Body of pancreas (tissue), 4 donors: ENCODE data around the gene ABHD16B. TPM values are rescaled to one million over a fixed set of nuclear protein-coding genes. Genes with fewer than 3 reads are reported as not detected.

Experiments
- ATAC-seq: fragments of 150-250 bp; one replicate; pipeline ENCODE4 v1.9.1; 2016
- DNase-seq, 4 donors: peaks; one replicate each; pipeline ENCODE4 v3.0.0-alpha.2; 2019
- H3K27ac ChIP-seq, 4 donors: fragments of 200-600 bp; sonication (generic); 1 replicate in 3 of 4; 2 replicates in 1 of 4; pipeline versions ENCODE4 v1.5.1 to v1.6.1; 2016 to 2019; ENCODE audit warnings: mild to moderate bottlenecking in 1 of 4, mixed read lengths in 1 of 4, moderate library complexity in 1 of 4
- H3K27me3 ChIP-seq, 2 donors: fragments of 200-600 bp; sonication (generic); one replicate each; pipeline ENCODE4 v1.6.0; 2016; ENCODE audit warnings: mild to moderate bottlenecking in 1 of 2
- H3K36me3 ChIP-seq, 2 donors: fragments of 200-600 bp; sonication (generic); replicated peaks in 1 of 2; 2 replicates each; pipeline ENCODE4 v1.5.1; 2016; ENCODE audit warnings: low read depth in 2 of 2; ENCODE audit not compliant: insufficient read depth in 1 of 2
- H3K4me1 ChIP-seq: fragments of 200-600 bp; sonication (generic); one replicate; pipeline ENCODE4 v1.6.0; 2016
- H3K4me3 ChIP-seq, 2 donors: fragments of 200-600 bp; sonication (generic); 1 replicate in 1 of 2; 2 replicates in 1 of 2; pipeline ENCODE4 v1.5.1; 2016 to 2019
- H3K9me3 ChIP-seq, 3 donors: fragments of 200-600 bp; sonication (generic); 1 replicate in 2 of 3; 2 replicates in 1 of 3; pipeline ENCODE4 v1.5.1; 2016
- CTCF ChIP-seq, 7 experiments: fragments of 450-650 bp in 4 of 7; fragments of 200-600 bp in 3 of 7; sonication (generic) in 3 of 7; IDR thresholded peaks; one replicate each; pipeline ENCODE4 v1.5.1; 2016 to 2019; ENCODE audit warnings: antibody characterized with exemption in 7 of 7
- POLR2A ChIP-seq, 3 donors: fragments of 450-650 bp; IDR thresholded peaks; one replicate each; pipeline ENCODE4 v1.6.1; 2016; ENCODE audit warnings: antibody characterized with exemption in 3 of 3, mild to moderate bottlenecking in 2 of 3
- WGBS, 2 donors: methylation state at CpG; one replicate each; pipeline ENCODE4 v1.1.5; 2017; 5-methylcytosine and 5-hydroxymethylcytosine counted together
- intact Hi-C: fragments of 100-400 bp; cut with DNase I; formaldehyde crosslinking; loops from one replicate; pipeline ENCODE4 v1.15.1; 2023
- total RNA-seq, 2 donors: library from RNA; depleted of rRNA; stranded (reverse); fragments of >200 nt; gene quantifications; one replicate each; pipeline ENCODE4 v1.1.0, GENCODE V29; 2016

ABHD16B gene
- total RNA-seq, 2 donors from 2014 or later, result not detected

- TF ChIP-seq CTCF (IDR thresholded peaks at IDR 0.05) (no peak), POLR2A (IDR thresholded peaks at IDR 0.05) (no peak)
- intact Hi-C loops, result no loop called here
- H3K4me3 ChIP-seq, result no peak overlapping the region
- no peaks in the 10 kb centered on the region for H3K27me3 ChIP-seq
- ATAC-seq (no peak), DNase-seq (no peak)
- no peaks in the 10 kb centered on the region for H3K36me3 ChIP-seq
- 75 to 86% methylated on average over 4 to 13 of the region's 13 CpGs for WGBS, 2 donors
- peaks cover 10% of the 10 kb centered on the region for H3K4me1 ChIP-seq
- H3K27ac ChIP-seq, result no peak overlapping the region
- H3K9me3 ChIP-seq, result no peaks in the 10 kb centered on the region
Observed at GRCh38 chr20:63826753-63827152, 34.5 kb upstream of the ABHD16B start.

DNA sequence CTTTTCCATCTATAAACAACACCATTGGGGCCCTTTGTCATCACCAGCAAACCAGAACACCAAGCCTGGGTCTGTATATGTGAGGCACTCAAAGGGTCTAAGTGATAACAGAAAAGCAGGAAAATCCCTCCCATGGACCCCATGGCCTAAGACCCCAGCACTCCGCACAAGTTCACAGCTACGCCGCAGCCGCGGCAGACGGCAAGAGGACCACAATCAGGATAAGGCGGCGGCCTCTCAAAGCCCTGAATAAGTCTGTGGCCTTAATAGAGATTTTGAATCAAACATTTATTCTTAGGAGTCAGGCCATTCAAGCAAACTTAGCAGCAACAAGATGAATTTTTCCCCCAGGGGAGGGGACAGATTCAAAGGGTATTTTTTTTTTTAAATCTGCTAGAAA lies 33.2 kb upstream of the ABHD16B start:
- Histone ChIP-seq H3K27me3 (no peaks in the 10 kb centered on the region), H3K27ac (no peak overlapping the region), H3K4me3 (no peak overlapping the region), H3K9me3 (no peaks in the 10 kb centered on the region), H3K4me1 (peaks cover 16% of the 10 kb centered on the region), H3K36me3 (no peaks in the 10 kb centered on the region)
- TF ChIP-seq POLR2A (IDR thresholded peaks at IDR 0.05) (no peak), CTCF (IDR thresholded peaks at IDR 0.05) (no peak)
- 91 to 96% methylated on average over 8 of the region's 8 CpGs for WGBS, 2 donors
- ATAC-seq, result no peak
- intact Hi-C loops, result no loop called here
- DNase-seq, result no peak

GRCh38 chr20:63828545-63828944 lies 32.8 kb upstream of the ABHD16B start:
- no peak for ATAC-seq
- no peak overlapping the region for H3K4me3 ChIP-seq
- no peaks in the 10 kb centered on the region for H3K27me3 ChIP-seq
- peaks cover 16% of the 10 kb centered on the region for H3K4me1 ChIP-seq
- no peaks in the 10 kb centered on the region for H3K36me3 ChIP-seq
- intact Hi-C loops, result no loop called here
- WGBS, 2 donors, result 71 to 76% methylated on average over 13 to 14 of the region's 14 CpGs
- DNase-seq, result no peak
- no peak overlapping the region for H3K27ac ChIP-seq
- no peak for TF ChIP-seq POLR2A (IDR thresholded peaks at IDR 0.05)
- no peak for TF ChIP-seq CTCF (IDR thresholded peaks at IDR 0.05)
- H3K9me3 ChIP-seq, result no peaks in the 10 kb centered on the region

GRCh38 chr20:63828951-63829350 lies 32.3 kb upstream of the ABHD16B start:
- H3K36me3 ChIP-seq, result no peaks in the 10 kb centered on the region
- H3K27me3 ChIP-seq, result no peaks in the 10 kb centered on the region
- ATAC-seq (no peak), DNase-seq (no peak)
- H3K4me3 ChIP-seq, result no peak overlapping the region
- H3K4me1 ChIP-seq, result peaks cover 18% of the 10 kb centered on the region
- intact Hi-C loops, result no loop called here
- no peak for TF ChIP-seq POLR2A (IDR thresholded peaks at IDR 0.05)
- no peak for TF ChIP-seq CTCF (IDR thresholded peaks at IDR 0.05)
- no peak overlapping the region for H3K27ac ChIP-seq
- no peaks in the 10 kb centered on the region for H3K9me3 ChIP-seq
- 79 to 86% methylated on average over 8 to 10 of the region's 10 CpGs for WGBS, 2 donors

GRCh38 chr20:63829603-63829944 lies 31.7 kb upstream of the ABHD16B start:
- Histone ChIP-seq H3K4me3 (peak overlapping the region in 1 of 2 donors; percentile 50), H3K36me3 (no peaks in the 10 kb centered on the region), H3K4me1 (peaks cover 25% of the 10 kb centered on the region), H3K27ac (peak overlapping the region in 2 of 4 donors; percentile 34 to 56), H3K27me3 (no peaks in the 10 kb centered on the region), H3K9me3 (no peaks in the 10 kb centered on the region)
- DNase-seq, result no peak
- intact Hi-C loops, result no loop called here
- TF ChIP-seq CTCF (IDR thresholded peaks at IDR 0.05) (no peak), POLR2A (IDR thresholded peaks at IDR 0.05) (no peak)
- no peak for ATAC-seq
- 12 to 13% methylated on average over 10 of the region's 10 CpGs for WGBS, 2 donors
